Spleen (tissue), 11 donors: ENCODE data around the gene PHYKPL. TPM values are rescaled to one million over a fixed set of nuclear protein-coding genes. Genes with fewer than 3 reads are reported as not detected.
A peak's percentile ranks its signal among the peaks of the same experiment; 100 is the strongest.

ENCODE experiments used
- DNase-seq: peaks from one replicate; pipeline ENCODE4 v3.0.0-alpha.2; 2020
- H3K27ac ChIP-seq, 8 donors: fragments of 200-600 bp; sonication (generic) in 7 of 8; 1 replicate in 4 of 8; 2 replicates in 4 of 8; pipeline versions ENCODE4 v1.5.0 to v1.8.0; 2016 to 2021; ENCODE audit warnings: inconsistent platforms in 4 of 8, mild to moderate bottlenecking in 4 of 8, moderate library complexity in 1 of 8
- H3K27me3 ChIP-seq, 7 donors: fragments of 200-600 bp; sonication (generic) in 6 of 7; replicated peaks in 1 of 7; 1 replicate in 4 of 7; 2 replicates in 3 of 7; pipeline versions ENCODE4 v1.5.0 to v1.8.0; 2016 to 2021; ENCODE audit warnings: inconsistent platforms in 3 of 7, mild to moderate bottlenecking in 1 of 7
- H3K36me3 ChIP-seq, 6 donors: fragments of 200-600 bp; sonication (generic) in 5 of 6; 1 replicate in 4 of 6; 2 replicates in 2 of 6; pipeline versions ENCODE4 v1.5.0 to v1.8.0; 2016 to 2021; ENCODE audit warnings: inconsistent platforms in 2 of 6
- H3K4me1 ChIP-seq, 6 donors: fragments of 200-600 bp; sonication (generic) in 5 of 6; 1 replicate in 3 of 6; 2 replicates in 3 of 6; pipeline versions ENCODE4 v1.5.0 to v1.8.0; 2016 to 2021; ENCODE audit warnings: inconsistent platforms in 3 of 6
- H3K4me3 ChIP-seq, 8 donors: fragments of 200-600 bp; sonication (generic) in 7 of 8; 1 replicate in 4 of 8; 2 replicates in 4 of 8; pipeline versions ENCODE4 v1.5.0 to v1.8.0; 2016 to 2021; ENCODE audit warnings: inconsistent platforms in 4 of 8, mild to moderate bottlenecking in 4 of 8, moderate library complexity in 2 of 8
- H3K9me3 ChIP-seq, 8 donors: fragments of 200-600 bp; sonication (generic) in 7 of 8; 1 replicate in 4 of 8; 2 replicates in 4 of 8; pipeline versions ENCODE4 v1.5.0 to v1.8.0; 2016 to 2021; ENCODE audit warnings: inconsistent platforms in 4 of 8
- POLR2A ChIP-seq, 3 donors: fragments of 450-650 bp; IDR thresholded peaks; one replicate each; pipeline ENCODE4 v1.5.1; 2017; ENCODE audit warnings: antibody characterized with exemption in 3 of 3, mild to moderate bottlenecking in 1 of 3
- POLR2AphosphoS5 ChIP-seq, 3 donors: sonication (generic); formaldehyde crosslinking; IDR thresholded peaks; one replicate each; pipeline ENCODE4 v1.5.1; 2017; ENCODE audit warnings: antibody characterized with exemption in 3 of 3
- WGBS, 5 donors: extraction: QIAGEN DNeasy Blood & Tissue Kit in 3 of 5; methylation state at CpG; one replicate each; pipeline versions ENCODE4 v1.1.5 to v1.1.7; 2013 to 2018; 5-methylcytosine and 5-hydroxymethylcytosine counted together
- intact Hi-C: fragments of 100-400 bp; cut with DNase I; formaldehyde crosslinking; loops from one replicate; pipeline ENCODE4 v1.15.0; 2023; ENCODE audit warnings: low total_unique reads
- polyA plus RNA-seq, 3 donors: library from polyadenylated mRNA; stranded (reverse); fragments of 200-250 nt; gene quantifications; one replicate each; pipeline ENCODE4 v1.2.1, GENCODE V29; 2013
- total RNA-seq, 7 donors: library from RNA; depleted of rRNA in 3 of 7; stranded (reverse); fragments of >200 nt in 3 of 7; fragmentation: NEBNext Ultra II Directional in 4 of 7; extraction: Animal tissue kit (Norgen Biotek cat#: 25700) in 4 of 7; gene quantifications; one replicate each; pipeline versions ENCODE4 v1.1.0 to v1.2.1, GENCODE V29; 2016 to 2021
- TF ChIP-seq, protein P1 (sequence below), 11 experiments: fragments of 200-600 bp in 7 of 11; fragments of 450-650 bp in 4 of 11; sonication (generic) in 4 of 11; IDR thresholded peaks in 8 of 11; conservative IDR thresholded peaks in 3 of 11; 1 replicate in 7 of 11; 2 replicates in 4 of 11; pipeline versions ENCODE4 v1.4.0 to v1.8.0; 2016 to 2021; ENCODE audit warnings: antibody characterized with exemption in 11 of 11, inconsistent platforms in 4 of 11, mild to moderate bottlenecking in 1 of 11
- donor health status: healthy with polysubstance abuse.
- donor health status: DM: no; HTN: no; CAD: no; lungs with moderate emphysema.
- donor health status: DM: no; HTN: no; CAD: no.
- donor health status: Bipolar disorder and iron deficiency.
- donor health status: healthy.
- donor health status: DM: no; HTN: no; CAD: no.
- donor health status: DM: yes; HTN: yes; CAD: no.

Gene PHYKPL
- total and polyA plus RNA-seq, 10 donors: 46.9 to 209 (median 105) TPM

DNA sequence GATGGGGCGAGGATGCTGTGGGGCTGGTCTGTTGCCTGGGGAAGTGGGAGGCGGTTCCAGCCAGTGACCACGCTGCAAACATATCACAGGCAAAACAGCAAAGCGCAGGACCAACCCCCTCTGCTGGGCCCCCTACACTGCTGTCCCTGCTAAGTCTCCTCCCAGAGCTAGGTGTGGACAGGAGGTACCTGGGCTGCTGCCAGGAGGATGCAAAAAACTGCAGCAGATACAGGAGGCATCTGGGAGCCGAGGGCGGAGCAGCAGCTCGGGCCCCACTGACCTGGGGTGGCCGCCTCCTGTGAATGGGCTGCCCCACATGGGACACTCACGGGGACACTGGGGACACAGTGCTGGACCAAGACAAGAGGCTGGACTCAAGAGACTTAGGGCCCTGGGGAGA, 48.0 kb upstream of the PHYKPL start:
- Histone ChIP-seq H3K4me1 (peaks cover 0 to 12% (median 8%) of the 10 kb centered on the region in 6 donors), H3K4me3 (no peak overlapping the region), H3K27me3 (peaks cover 0 to 33% (median 0%) of the 10 kb centered on the region in 7 donors), H3K27ac (no peak overlapping the region), H3K36me3 (no peaks in the 10 kb centered on the region), H3K9me3 (peaks cover 5 to 21% (median 14%) of the 10 kb centered on the region in 8 donors)
- DNase-seq: peak; percentile 68
- WGBS, 5 donors: 80 to 98% (median 90%) methylated on average over 1 to 9 of the region's 9 CpGs
- intact Hi-C loops: loop anchor here (5.0 kb wide), 1 partner anchor 272 kb away; no protein-coding TSS in a partner anchor
- TF ChIP-seq POLR2AphosphoS5 (IDR thresholded peaks at IDR 0.05) (no peak), POLR2A (IDR thresholded peaks at IDR 0.05) (no peak)
- TF ChIP-seq, protein P1, sequence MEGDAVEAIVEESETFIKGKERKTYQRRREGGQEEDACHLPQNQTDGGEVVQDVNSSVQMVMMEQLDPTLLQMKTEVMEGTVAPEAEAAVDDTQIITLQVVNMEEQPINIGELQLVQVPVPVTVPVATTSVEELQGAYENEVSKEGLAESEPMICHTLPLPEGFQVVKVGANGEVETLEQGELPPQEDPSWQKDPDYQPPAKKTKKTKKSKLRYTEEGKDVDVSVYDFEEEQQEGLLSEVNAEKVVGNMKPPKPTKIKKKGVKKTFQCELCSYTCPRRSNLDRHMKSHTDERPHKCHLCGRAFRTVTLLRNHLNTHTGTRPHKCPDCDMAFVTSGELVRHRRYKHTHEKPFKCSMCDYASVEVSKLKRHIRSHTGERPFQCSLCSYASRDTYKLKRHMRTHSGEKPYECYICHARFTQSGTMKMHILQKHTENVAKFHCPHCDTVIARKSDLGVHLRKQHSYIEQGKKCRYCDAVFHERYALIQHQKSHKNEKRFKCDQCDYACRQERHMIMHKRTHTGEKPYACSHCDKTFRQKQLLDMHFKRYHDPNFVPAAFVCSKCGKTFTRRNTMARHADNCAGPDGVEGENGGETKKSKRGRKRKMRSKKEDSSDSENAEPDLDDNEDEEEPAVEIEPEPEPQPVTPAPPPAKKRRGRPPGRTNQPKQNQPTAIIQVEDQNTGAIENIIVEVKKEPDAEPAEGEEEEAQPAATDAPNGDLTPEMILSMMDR (IDR thresholded peaks at IDR 0.05 in 8 of 11, conservative IDR thresholded peaks at IDR 0.05 in 3 of 11): no peak

DNA sequence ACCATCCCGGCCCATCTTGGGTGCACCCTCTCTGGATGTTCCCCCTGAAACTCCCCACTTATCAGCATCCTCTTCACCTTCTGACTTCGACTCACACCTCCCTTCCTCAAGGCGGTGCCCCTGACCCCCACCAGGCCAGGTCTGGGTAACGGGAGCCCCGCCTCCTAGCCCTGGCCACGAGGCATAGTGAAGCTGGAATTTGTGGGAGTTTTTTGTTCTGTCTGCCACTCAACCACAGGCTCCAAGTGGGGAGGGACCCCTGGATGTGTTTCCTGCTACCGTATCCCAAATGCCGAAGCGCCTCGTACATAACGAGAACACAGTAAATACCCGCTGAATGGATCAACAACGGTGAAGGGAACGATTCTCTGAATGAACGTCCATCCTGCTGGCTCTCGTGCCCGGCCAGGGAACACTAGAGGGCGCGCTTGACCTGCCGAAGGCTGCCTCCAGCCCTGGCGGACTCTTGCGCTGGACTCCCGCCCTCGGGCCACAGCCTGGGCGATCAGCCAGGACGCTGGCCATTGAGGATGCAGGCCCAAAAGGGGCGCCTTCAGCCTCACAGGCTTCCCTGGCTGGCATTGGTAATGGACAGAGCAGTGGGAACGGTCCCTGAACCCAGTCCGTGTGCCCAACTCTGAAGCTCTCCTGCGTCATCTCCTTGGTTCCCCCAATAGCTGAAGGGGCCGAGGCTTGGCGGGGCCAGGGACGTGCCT, 47.3 kb upstream of the PHYKPL start:
- peaks cover 5 to 23% (median 14%) of the 10 kb centered on the region in 8 donors for H3K9me3 ChIP-seq
- H3K4me1 ChIP-seq: peaks cover 0 to 12% (median 8%) of the 10 kb centered on the region in 6 donors
- no peak overlapping the region for H3K27ac ChIP-seq
- WGBS, 5 donors: 14 to 24% (median 21%) methylated on average over 26 to 33 of the region's 33 CpGs
- H3K27me3 ChIP-seq: peaks cover 0 to 33% (median 0%) of the 10 kb centered on the region in 7 donors
- no peak overlapping the region for H3K4me3 ChIP-seq
- intact Hi-C loops: loop anchor here (5.0 to 10.0 kb wide), 2 partner anchors 272 to 305 kb away; no protein-coding TSS in a partner anchor
- DNase-seq: peak; percentile 96
- TF ChIP-seq POLR2AphosphoS5 (IDR thresholded peaks at IDR 0.05): peak; percentile 60 to 84 (median 69)
- TF ChIP-seq POLR2A (IDR thresholded peaks at IDR 0.05): no peak
- TF ChIP-seq, protein P1 (IDR thresholded peaks at IDR 0.05 in 8 of 11, conservative IDR thresholded peaks at IDR 0.05 in 3 of 11): peak; percentile 72 to 93 (median 87)
- H3K36me3 ChIP-seq: no peaks in the 10 kb centered on the region

GRCh38 chr5:178279026-178279722, 46.6 kb upstream of the PHYKPL start:
- peaks cover 0 to 33% (median 0%) of the 10 kb centered on the region in 7 donors for H3K27me3 ChIP-seq
- intact Hi-C loops: loop anchor here (10.0 kb wide), 1 partner anchor 306 kb away; no protein-coding TSS in a partner anchor
- no peaks in the 10 kb centered on the region for H3K36me3 ChIP-seq
- TF ChIP-seq, protein P1 (IDR thresholded peaks at IDR 0.05 in 8 of 11, conservative IDR thresholded peaks at IDR 0.05 in 3 of 11): no peak
- TF ChIP-seq POLR2AphosphoS5 (IDR thresholded peaks at IDR 0.05) (no peak), POLR2A (IDR thresholded peaks at IDR 0.05) (no peak)
- H3K27ac ChIP-seq: no peak overlapping the region
- H3K4me1 ChIP-seq: peaks cover 0 to 12% (median 8%) of the 10 kb centered on the region in 6 donors
- no peak overlapping the region for H3K4me3 ChIP-seq
- DNase-seq: no peak
- 80 to 88% (median 85%) methylated on average over 12 to 14 of the region's 14 CpGs for WGBS, 5 donors
- H3K9me3 ChIP-seq: peaks cover 4 to 20% (median 11%) of the 10 kb centered on the region in 8 donors
